GM12872 (cell line): ENCODE measurements around the gene MAPRE3.

Source experiments
- CTCF ChIP-seq: IDR thresholded peaks from 3 replicates; pipeline ENCODE4 v1.5.1; 2011; ENCODE audit warnings: low read depth, mild to moderate bottlenecking, low read length, moderate library complexity; ENCODE audit not compliant: insufficient read depth

MAPRE3 gene

GRCh38 chr2:27018142-27018541 lies 47.7 kb downstream of the MAPRE3 start:
- no peak for TF ChIP-seq CTCF

- no peak for TF ChIP-seq CTCF
Observed at GRCh38 chr2:27019459-27019858, 49.0 kb downstream of the MAPRE3 start.

- TF ChIP-seq CTCF: no peak
Observed at GRCh38 chr2:27019931-27020855, 49.8 kb downstream of the MAPRE3 start.

- no peak for TF ChIP-seq CTCF
Observed at GRCh38 chr2:27021253-27022049, 51.0 kb downstream of the MAPRE3 start.

GRCh38 chr2:27023740-27024139 lies 53.3 kb downstream of the MAPRE3 start:
- no peak for TF ChIP-seq CTCF

- TF ChIP-seq CTCF: 0 out of 3 replicates have a peak, but pooled peaks have one; percentile 2
Observed at GRCh38 chr2:27024188-27024587, 53.8 kb downstream of the MAPRE3 start.

GRCh38 chr2:27024812-27025211 lies 54.4 kb downstream of the MAPRE3 start:
- 0 out of 3 replicates have a peak, but pooled peaks have one; percentile 10 for TF ChIP-seq CTCF
